Measurements from ENCODE around the gene POLG2.
"Not testable (repeated sequence)": the region's sequence is repeated elsewhere in the genome, so short reads cannot be mapped to it uniquely, and the experiment has no call there.

The POLG2 gene

DNA sequence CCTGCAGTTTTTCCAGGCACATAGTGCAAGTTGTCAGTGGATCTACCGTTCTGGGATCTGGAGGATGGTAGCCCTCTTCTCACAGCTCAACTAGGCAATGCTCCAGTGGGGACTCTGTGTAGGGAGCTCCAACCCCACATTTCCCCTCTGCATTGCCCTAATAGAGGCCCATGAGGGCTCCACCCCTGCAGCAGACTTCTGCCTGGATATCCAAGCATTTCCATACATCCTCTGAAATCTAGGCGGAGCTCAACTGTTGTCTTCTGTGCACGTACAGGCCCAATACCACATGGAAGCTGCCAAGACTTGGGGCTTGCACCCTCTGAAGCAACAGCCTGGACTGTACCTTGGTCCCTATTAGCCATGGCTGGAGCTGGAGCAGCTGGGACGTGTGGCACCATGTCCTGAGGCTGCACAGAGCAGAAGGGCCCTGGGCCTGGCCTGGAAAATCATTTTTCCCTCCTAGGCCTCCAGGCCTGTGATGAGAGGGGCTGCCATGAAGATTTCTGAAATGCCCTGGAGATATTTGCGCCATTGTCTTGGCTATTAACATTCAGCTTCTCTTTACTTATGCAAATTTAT is 58.8 kb downstream of the POLG2 start:
- no peak for DNase-seq

GRCh38 chr17:64431534-64431933 is 65.3 kb downstream of the POLG2 start:
- DNase-seq = no peak

DNA sequence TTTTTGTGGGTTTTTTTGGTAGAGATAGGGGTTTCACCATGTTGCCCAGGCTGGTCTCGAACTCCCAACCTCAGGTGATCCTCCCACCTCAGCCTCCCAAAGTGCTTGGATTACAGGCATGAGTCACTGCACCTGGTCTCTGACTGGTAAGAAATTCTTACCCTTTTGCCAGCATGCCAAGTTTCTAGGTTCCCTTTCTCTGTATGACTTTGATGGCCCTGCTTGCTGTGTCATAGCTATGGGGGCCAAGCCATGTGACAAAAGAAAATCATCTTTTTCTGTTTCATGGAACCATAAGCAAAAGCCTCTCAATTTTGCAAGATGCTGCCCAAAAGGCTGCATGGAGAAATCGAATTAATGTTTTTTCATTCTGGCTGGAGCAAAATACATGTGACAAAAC is 66.8 kb downstream of the POLG2 start:
- DNase-seq = not testable (repeated sequence)

- DNase-seq = no peak
These were observed 68.4 kb downstream of the POLG2 start for GRCh38 chr17:64428406-64428805.

Data from DMS 273 treated with DMSO at 0.1 percent for 48 hours (cell line).